Measurements from ENCODE around the gene ADIRF. TPM values are rescaled to one million over a fixed set of nuclear protein-coding genes. Genes with fewer than 3 reads are reported as not detected.

Gene ADIRF
- total and polyA plus RNA-seq, 9 of the 15 experiments (the other 6 are each of a cell fraction or from before 2014, with no cell fraction given) = 0.08 TPM; not detected in 8

DNA sequence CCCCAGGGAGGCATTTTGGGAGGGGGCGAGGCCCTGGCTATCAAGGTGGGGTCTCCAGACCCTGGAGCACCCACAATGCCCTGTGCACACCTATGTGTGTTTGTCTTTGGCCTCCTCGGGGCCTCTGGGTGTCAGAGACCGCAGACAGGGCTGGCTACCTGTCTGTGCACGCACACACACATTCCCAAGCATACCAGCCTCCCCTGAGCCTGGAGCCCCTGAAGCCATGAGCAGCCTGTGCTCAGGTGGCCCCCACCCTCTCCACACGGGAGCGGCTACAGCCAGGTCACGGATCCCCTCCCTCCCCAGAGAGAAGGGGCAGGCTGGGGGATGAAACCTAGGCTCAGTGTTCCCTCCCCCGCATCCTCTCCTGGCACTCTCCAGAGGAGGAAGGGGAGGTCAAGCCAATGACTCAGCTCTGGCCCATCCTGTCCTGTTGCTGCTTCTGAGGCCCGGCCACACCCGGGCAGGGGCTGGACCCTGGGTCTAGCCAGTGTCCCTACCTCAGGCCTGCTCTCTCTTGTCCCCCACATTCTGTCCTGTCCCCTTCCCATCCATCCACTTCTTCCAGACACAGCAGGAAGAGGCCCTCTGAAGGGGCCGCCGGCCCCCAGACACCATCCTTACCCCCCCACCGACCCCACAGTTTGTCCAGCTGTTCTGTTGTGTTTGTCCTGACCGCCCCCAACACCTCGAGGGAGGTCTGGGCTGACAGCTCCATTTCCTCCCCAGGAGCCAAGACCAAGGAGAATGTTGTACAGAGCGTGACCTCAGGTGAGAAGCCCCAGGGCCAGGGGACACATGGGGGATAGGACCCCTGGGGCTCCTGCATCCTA is 9.2 kb upstream of the ADIRF start (continued):
- no peak for TF ChIP-seq ZNF655 (CRISPR knock-in tag; IDR thresholded peaks at IDR 0.05)
- no peak for TF ChIP-seq E4F1 (CRISPR knock-in tag; IDR thresholded peaks at IDR 0.05; ENCODE audit: borderline replicate concordance)
- TF ChIP-seq, protein P1, sequence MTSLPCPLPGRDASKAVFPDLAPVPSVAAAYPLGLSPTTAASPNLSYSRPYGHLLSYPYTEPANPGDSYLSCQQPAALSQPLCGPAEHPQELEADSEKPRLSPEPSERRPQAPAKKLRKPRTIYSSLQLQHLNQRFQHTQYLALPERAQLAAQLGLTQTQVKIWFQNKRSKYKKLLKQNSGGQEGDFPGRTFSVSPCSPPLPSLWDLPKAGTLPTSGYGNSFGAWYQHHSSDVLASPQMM (CRISPR knock-in tag; IDR thresholded peaks at IDR 0.05) = no peak
- no peak for TF ChIP-seq RBM17 (IDR thresholded peaks at IDR 0.05; ENCODE audit: borderline replicate concordance, low read depth, low read length)
- TF ChIP-seq ETV5 (CRISPR knock-in tag; IDR thresholded peaks at IDR 0.05; ENCODE audit: low read depth) = no peak
- TF ChIP-seq, protein P2, sequence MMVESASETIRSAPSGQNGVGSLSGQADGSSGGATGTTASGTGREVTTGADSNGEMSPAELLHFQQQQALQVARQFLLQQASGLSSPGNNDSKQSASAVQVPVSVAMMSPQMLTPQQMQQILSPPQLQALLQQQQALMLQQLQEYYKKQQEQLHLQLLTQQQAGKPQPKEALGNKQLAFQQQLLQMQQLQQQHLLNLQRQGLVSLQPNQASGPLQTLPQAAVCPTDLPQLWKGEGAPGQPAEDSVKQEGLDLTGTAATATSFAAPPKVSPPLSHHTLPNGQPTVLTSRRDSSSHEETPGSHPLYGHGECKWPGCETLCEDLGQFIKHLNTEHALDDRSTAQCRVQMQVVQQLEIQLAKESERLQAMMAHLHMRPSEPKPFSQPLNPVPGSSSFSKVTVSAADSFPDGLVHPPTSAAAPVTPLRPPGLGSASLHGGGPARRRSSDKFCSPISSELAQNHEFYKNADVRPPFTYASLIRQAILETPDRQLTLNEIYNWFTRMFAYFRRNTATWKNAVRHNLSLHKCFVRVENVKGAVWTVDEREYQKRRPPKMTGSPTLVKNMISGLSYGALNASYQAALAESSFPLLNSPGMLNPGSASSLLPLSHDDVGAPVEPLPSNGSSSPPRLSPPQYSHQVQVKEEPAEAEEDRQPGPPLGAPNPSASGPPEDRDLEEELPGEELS (CRISPR knock-in tag; IDR thresholded peaks at IDR 0.05; ENCODE audit: borderline replicate concordance) = no peak
- no peak for TF ChIP-seq EWSR1 (IDR thresholded peaks at IDR 0.05; ENCODE audit: borderline replicate concordance, low read depth, partially characterized antibody)
- no peak for TF ChIP-seq ZBED1 (IDR thresholded peaks at IDR 0.05)
- TF ChIP-seq ZNF561 (CRISPR knock-in tag; conservative IDR thresholded peaks at IDR 0.05) = no peak
- TF ChIP-seq SMAD3 (CRISPR knock-in tag; conservative IDR thresholded peaks at IDR 0.05) = no peak
- no peak for TF ChIP-seq ZNF174 (CRISPR knock-in tag; IDR thresholded peaks at IDR 0.05)
- TF ChIP-seq, protein P3, sequence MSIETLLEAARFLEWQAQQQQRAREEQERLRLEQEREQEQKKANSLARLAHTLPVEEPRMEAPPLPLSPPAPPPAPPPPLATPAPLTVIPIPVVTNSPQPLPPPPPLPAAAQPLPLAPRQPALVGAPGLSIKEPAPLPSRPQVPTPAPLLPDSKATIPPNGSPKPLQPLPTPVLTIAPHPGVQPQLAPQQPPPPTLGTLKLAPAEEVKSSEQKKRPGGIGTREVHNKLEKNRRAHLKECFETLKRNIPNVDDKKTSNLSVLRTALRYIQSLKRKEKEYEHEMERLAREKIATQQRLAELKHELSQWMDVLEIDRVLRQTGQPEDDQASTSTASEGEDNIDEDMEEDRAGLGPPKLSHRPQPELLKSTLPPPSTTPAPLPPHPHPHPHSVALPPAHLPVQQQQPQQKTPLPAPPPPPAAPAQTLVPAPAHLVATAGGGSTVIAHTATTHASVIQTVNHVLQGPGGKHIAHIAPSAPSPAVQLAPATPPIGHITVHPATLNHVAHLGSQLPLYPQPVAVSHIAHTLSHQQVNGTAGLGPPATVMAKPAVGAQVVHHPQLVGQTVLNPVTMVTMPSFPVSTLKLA (conservative IDR thresholded peaks at IDR 0.05) = peak; percentile 14 to 36; a peak in 1 of 4 replicates
- TF ChIP-seq TAF7 (tag; IDR thresholded peaks at IDR 0.05) = no peak
- no peak for TF ChIP-seq ZNF184 (CRISPR knock-in tag; IDR thresholded peaks at IDR 0.05)
- peak; percentile 84 for TF ChIP-seq ESRRA (IDR thresholded peaks at IDR 0.05; ENCODE audit: borderline replicate concordance, low read depth)
- TF ChIP-seq ZNF23 (CRISPR knock-in tag; IDR thresholded peaks at IDR 0.05) = no peak
- no peak for TF ChIP-seq SRSF7 (optimal IDR thresholded peaks at IDR 0.05; ENCODE audit: low read depth, low read length)
- TF ChIP-seq SMC3 (conservative IDR thresholded peaks at IDR 0.05; ENCODE audit: insufficient read depth, low read depth, low read length) = no peak
- TF ChIP-seq ZKSCAN8 (CRISPR knock-in tag; IDR thresholded peaks at IDR 0.05) = no peak
- no peak for TF ChIP-seq ZNF778 (CRISPR knock-in tag; IDR thresholded peaks at IDR 0.05)

Measured in K562 (cell line).